ENCODE data around the gene GNB1L.

DNA sequence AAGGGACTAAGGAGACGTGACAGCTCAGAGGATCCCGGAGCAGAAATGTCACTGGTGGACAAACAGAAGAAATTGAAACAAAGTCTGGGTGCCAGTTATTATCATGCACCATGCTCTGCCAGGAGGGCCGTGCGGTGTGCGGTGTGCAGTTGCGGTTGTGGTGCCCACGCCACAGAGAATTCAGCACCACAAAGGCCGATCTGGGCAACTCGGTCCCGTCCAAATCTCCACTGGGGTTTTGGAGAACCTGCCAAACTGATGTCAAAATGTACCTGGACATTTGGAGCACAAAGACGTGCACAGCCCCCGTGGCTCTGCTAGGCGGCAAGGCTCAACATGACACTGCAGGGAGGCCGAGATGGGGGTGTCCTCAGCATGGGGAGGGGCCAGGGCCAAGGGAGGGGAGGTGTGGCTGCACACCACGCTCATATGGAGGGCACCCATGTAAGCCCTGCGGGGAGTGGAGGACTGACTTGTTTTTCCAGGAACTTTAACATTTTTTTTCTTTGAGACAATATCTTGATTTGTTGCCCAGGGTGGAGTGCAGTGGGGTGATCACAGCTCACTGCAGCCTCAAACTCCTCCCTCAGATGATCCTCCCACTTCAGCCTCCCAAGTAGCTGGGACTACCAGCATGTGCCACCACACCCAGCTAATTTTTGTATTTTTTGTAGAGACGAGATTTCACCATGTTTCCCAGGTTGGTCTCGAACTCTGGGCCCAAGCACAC is 39.4 kb downstream of the GNB1L start:
- TF ChIP-seq, protein P1, sequence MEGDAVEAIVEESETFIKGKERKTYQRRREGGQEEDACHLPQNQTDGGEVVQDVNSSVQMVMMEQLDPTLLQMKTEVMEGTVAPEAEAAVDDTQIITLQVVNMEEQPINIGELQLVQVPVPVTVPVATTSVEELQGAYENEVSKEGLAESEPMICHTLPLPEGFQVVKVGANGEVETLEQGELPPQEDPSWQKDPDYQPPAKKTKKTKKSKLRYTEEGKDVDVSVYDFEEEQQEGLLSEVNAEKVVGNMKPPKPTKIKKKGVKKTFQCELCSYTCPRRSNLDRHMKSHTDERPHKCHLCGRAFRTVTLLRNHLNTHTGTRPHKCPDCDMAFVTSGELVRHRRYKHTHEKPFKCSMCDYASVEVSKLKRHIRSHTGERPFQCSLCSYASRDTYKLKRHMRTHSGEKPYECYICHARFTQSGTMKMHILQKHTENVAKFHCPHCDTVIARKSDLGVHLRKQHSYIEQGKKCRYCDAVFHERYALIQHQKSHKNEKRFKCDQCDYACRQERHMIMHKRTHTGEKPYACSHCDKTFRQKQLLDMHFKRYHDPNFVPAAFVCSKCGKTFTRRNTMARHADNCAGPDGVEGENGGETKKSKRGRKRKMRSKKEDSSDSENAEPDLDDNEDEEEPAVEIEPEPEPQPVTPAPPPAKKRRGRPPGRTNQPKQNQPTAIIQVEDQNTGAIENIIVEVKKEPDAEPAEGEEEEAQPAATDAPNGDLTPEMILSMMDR (IDR thresholded peaks at IDR 0.05): no peak
- no peak for TF ChIP-seq POLR2A (IDR thresholded peaks at IDR 0.05)
